PFSK-1 (cell line): ENCODE data around the gene HOXB6.

ENCODE experiments used
- FOXP2 ChIP-seq: optimal IDR thresholded peaks from 2 replicates; pipeline ENCODE3; 2011; ENCODE audit warnings: borderline replicate concordance, control low read depth, inconsistent platforms; ENCODE audit not compliant: insufficient read depth; ENCODE audit errors: extremely low read length, extremely low read depth
- POLR2AphosphoS5 ChIP-seq: IDR thresholded peaks from 2 replicates; pipeline ENCODE4 v1.6.1; 2012; ENCODE audit warnings: low read depth, mild to moderate bottlenecking, control low read depth, low read length, moderate library complexity
- SIN3A ChIP-seq: IDR thresholded peaks from 2 replicates; pipeline ENCODE4 v1.6.1; 2012; ENCODE audit warnings: mild to moderate bottlenecking, low read length, moderate library complexity, borderline replicate concordance; ENCODE audit not compliant: insufficient read depth

DNA sequence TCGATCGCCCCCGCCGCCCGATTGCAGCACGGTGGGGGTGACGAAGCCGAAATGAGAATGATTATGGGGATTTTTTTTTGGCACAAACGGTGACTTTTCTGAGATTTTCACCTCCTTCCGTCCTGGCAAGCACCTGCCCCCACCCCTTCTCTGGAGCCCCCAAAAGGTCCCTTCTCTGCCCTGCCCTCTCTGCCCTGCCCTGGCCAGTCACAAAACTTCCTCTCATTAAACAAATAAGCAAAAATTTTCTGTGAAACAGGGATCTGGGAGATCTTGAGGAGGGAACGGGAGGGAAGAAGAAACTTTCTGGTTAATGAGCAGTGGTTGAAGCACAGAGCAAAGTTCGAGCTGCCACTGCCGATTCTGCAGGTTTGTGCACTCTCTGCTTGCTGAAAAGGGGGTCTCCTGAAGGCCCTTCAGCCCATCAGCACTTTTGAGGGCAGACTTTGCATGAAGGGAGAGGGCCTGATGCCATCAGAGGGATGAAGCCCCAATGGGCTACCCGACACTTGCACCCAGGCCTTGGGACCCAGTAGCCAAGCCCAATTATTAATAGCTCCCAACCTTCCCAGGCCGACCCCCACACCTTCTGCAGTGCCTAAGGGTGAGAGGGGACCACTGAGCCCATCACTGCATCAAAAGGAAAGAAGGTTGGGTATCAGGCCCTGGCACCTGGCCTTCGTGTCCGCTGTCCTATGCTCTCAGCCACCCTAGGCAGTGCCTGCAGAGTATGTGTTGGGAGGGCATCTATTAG, 11.4 kb upstream of the HOXB6 start:
- TF ChIP-seq SIN3A: no peak
- no peak for TF ChIP-seq POLR2AphosphoS5
- no peak for TF ChIP-seq FOXP2
